Germinal center (tissue), 1 donor: Measurements from ENCODE around the gene PPME1.
A peak's percentile ranks its signal among the peaks of the same experiment; 100 is the strongest.

Experiments
- DNase-seq: peaks from one replicate; pipeline ENCODE4 v3.0.0; 2012; ENCODE audit warnings: mixed read lengths, low spot score

The PPME1 gene

DNA sequence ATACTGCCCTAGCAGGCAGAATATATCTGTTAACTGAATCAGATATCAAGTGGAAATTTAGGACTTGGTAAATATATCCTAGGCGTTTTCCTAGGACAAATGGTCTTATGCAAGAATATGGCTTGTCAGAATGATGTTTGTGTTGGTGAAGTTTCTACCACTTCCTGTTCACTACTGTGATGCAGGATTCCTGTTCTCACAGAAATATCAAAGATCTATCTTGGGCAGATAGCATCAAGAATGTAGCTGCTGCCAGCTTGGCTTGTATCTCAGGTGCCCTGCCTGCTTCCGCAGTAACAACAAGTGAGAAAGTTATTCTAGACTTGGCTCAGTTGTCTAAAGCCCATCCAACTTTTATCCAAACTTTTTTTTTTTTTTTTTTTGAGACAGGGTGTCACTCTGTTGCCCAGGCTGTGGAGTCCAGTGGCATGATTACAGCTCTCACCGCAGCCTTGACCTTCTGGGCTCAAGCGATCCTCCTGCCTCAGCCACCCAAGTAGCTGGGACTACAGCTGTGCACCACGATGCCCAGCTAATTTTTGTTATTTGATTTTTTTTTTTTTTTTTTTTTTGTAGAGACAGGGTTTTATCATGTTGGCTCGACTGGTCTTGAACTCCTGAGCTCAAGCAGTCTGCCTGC lies 61.3 kb downstream of the PPME1 start:
- no peak for DNase-seq

DNA sequence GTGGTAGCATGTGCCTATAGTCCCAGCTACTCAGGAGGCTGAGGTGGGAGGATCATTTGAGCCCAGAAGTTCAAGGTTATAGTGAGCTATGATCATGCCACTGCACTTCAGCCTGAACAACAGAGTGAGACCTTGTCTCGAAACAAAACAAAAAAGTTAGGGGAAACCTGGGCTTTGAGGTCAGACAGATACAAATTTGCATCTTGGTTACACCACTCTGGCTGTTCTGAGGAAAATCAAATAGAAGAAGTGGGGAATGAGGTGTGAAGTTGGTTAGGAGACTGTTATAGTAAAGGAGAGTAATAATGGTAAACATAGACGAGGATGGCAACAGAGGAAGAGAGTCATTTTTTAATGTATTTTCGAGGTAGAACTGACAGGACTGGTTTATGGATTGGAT lies 62.6 kb downstream of the PPME1 start:
- no peak for DNase-seq

DNA sequence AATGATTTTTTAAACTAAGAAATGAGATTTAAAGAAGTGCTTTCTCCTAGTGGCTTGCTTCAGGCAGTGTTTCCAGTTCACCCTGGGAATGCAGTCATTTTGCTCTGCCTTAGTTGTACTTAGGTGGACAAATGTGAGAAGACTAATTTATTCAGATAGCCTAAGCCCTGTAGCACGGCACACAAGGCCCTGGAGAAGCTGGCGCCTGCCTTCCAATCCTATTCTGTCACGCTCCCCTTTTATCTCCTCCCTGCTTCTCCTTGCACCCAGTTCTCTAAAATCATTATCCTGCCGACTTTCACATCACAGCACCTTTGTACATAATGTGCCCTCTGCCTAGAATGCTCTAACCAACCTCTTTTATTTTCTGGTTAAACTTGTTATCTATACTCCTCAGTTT lies 64.0 kb downstream of the PPME1 start:
- no peak for DNase-seq

DNA sequence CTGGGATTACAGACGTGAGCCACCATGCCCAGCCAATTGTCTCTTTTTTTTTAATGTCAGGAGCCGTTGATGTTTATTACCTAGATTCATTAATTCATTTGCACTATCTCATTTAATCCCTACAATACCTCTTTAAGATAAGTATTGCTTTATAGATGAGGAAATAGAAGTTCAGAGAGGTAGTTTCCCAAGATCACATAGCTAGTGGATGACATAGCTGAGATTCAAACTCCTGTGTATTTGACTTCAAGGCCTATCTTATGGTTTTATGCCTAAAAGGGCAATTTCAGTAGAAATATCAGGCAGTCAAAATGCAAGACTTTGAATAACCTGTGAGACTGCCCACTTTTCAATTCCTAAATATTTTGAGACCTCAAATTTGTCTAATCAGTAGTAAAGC lies 66.5 kb downstream of the PPME1 start:
- no peak for DNase-seq

DNA sequence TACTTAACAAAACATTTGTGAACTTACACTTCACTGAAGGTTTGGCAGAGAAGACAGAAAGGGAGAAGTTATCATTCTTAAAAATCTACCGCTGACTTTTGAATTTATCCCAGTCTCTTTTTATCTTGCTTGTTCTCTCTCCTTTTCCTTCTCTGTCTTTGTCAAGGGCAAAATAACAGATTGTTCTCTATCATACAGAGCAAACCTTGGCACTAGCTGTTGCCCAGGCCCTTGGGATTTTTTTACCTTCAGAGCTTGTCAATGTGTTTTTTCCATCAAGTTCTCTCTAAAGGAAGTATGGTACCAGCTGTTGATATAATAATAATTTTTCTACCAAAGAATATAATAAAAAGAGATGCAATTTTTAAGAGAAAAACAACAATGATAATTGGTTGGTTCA lies 67.2 kb downstream of the PPME1 start:
- no peak for DNase-seq

DNA sequence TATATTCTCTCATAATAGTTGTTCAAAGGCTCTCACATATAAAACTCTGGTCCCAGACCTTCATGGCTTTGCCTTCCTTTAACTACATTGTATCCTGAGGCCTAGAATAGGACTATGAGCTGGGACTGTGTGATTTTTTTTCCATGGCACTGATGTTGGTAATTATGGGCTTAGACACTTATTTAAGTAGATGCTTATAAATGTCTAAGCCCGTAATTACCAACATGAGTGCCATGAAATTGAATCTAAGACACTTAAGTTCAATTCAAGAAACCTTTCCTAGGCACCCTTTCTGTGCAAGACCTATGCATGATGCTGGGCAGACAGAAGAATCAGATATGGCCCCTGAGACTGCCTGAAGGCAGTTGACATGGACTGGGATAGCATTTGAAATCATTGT lies 77.4 kb downstream of the PPME1 start:
- DNase-seq = no peak

DNA sequence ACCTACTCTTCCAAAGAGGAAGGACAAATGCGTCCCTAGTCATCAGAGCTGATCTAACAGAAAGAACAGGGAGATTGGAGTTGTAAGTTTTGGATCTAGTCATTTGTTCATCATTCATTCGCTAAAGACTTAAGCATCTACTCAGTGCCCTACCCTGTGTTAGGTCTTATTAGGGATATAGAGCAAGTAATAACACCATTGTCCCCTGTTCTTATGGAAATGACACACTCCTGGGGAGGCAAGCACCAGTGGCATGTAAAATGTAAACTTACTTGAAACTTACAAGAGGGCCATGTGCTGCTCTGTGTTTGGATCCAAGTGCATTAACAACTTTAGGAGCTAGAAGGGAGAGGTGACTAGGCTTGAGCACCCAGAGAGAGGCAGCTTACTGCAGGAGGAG lies 78.4 kb downstream of the PPME1 start:
- DNase-seq = no peak

DNA sequence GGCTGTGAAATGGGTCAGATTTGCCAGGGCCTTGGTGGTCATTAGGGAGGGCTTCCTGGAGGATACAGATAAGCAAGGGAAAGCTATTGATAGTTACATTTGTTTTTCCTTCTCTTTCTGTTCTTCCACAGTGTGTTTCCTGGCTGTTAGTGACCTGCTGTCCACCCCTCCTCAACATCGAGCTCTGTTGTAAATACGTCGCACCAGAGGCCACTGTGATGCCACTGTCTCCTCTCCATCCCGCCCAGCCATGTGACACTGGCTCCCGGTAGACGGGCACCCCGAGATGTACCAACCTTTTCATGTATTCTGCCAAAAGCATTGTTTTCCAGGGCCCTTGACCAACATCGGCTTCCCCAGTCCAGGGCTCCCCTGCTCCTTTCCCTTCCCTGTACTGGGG lies 82.3 kb downstream of the PPME1 start:
- DNase-seq = no peak

DNA sequence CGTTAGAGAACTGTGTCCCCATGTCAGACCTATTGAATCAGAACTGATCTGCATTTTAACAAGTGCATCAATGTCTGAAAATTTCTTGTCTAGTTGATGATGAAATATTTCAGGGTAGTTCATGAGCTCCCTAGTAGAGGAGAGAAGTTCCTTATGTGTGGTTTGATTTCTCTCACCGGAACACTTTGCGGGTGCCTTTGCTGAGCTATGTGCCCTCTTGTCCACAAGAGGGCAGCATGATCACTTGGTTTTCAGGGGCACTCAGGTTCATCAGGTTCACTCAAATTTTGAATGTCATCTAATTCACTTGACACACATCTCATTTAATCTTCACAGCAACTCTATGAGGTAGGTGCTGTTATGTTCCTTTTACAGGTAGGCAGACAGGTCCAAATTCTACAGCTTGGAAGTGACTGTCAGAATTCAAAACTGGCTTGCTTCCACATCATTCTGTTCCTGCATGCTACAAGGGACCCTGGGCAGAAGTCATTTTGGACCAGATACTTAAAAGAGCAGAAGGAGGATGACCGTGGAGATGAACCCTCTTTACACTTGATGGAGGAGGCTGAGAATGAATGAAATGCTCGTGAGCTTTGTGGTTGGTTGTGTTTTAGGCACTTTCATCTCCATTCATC lies 84.8 kb downstream of the PPME1 start:
- DNase-seq = peak; percentile 80

DNA sequence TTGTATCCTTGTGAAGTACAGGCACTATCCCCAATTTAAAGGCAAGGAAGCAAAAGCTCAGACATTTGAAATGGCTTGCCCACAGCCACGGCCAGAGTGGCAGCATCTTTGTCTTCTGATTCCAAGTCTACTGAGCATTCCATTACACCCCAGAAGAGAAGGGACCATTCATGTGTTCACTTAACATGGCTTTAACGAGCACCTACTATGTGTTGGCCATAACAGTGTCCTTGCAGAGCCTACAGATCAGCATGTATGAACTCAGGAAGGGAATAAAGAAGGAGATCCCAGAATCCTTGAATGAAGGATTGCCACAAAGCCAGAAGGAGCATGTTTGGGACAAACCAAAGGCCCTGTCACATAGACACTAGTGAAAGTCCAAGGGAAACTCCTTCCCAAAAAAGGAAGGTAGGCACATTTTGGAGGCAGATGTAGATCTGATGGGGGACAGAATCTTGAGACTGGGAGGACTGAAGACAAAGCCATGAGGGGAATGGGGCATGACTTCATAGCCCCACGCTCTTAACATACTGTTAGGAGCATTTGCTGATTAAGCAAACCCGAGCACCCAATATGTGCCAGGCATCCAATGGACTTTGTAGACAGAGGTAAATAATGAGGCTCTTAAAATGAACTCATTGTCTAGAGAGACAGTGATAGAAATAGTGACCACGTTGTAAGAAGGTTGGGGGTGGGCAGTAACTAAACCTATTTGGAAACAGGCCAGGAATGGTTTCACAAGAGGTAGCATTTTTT lies 85.5 kb downstream of the PPME1 start:
- no peak for DNase-seq

DNA sequence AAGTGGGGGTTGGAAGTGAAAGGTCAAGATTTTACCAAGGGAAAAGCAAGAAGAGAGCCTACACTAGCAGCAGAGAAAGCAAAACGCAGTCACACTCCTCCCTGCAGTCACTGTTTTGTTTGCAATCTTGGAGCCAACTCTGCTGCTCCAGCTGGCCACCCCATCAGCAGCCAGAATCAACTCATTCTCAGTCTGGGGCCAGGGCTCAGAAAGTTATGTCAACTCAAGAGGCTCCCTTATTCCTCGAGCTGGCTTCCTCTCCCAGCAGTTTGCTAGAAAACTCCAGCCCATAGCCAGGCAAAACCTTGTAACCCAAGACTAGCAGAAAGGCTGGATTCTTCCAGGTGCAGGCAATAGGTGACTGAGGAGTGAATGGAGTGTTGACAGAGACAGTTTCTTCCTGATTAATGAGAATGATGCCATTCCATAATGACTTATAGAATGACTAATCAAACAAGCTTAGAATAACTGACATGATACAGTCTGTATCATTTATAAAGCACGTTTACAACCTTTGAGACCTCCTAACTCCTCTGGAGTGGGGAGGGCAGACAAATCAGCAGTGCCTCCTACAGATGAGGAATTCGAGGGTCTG lies 87.0 kb downstream of the PPME1 start:
- DNase-seq = no peak

DNA sequence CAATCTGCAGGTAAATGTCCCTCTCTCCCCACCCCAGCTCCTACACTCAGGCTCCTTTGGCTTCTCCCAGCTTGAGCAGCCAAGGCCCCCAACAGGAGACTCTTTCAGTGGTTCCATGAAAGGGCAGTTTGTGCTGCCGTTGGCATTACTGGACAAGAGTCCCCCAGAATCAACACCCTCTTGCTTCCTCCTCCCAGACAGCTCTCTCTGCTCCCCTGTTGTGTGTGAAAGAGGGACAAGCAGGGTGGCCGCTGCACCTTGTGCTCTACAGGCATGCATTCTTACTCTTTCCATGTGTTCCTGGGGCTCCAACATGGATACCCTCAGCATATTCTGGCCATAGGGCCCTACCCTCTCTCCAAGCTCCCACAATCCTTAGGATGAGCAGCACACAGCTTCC lies 91.6 kb downstream of the PPME1 start:
- DNase-seq = no peak

DNA sequence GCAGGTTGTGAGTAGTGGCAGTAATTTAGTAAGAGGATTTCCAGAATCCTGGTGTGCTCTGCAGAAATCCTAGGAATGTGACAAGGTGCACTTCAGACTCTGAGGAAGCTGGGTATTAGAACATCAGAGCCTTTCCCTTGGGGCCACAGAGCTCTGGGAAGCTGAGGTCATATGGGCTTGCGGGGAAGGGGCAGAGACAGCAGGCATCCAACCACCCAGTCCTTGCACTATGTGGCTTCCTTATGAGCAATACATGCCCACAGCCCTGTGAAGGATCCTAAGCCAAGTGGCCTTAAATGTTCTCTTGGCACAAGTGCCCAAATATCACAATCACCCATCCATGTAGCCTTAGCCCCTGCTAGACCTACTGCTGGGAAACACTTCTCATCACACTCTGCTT lies 94.2 kb downstream of the PPME1 start:
- no peak for DNase-seq

DNA sequence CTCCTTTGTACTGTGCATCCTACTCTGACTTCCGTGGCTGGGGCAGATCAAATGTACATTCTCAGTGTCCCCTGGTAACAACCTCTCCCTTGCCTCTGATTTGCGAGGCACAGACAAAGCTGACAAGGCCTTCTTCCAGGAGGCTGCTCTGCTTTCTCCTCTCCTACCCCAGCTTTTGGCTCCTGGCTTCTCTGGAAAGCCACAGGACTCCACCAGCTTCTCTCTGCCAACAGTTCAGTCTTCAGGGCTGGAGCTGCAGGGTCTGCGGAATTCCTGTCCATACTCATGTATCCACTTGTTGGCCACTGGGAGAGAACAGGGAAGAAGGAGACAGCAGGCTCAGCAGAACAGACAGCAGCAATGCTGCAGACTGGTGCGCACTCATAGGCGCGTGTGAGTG lies 95.9 kb downstream of the PPME1 start:
- DNase-seq = no peak

DNA sequence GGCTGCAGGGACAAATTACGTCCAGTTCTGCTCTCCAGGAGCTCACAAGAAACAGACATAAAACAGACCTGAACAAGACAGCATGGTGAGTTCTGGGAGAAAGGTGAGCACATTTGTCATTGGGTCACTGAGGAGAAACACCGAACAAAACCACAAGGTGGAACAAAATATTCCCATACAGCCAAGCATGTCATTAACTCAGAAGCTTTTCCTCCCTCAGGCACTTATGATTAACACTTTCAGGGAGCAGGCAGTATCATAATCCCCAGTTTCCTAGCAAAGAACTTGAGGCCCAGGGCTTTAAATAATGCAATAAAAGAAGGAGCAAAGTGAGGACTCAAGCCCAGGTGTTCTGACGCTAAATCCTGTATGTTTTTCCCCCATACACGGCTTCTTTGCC lies 97.4 kb downstream of the PPME1 start:
- DNase-seq = no peak

DNA sequence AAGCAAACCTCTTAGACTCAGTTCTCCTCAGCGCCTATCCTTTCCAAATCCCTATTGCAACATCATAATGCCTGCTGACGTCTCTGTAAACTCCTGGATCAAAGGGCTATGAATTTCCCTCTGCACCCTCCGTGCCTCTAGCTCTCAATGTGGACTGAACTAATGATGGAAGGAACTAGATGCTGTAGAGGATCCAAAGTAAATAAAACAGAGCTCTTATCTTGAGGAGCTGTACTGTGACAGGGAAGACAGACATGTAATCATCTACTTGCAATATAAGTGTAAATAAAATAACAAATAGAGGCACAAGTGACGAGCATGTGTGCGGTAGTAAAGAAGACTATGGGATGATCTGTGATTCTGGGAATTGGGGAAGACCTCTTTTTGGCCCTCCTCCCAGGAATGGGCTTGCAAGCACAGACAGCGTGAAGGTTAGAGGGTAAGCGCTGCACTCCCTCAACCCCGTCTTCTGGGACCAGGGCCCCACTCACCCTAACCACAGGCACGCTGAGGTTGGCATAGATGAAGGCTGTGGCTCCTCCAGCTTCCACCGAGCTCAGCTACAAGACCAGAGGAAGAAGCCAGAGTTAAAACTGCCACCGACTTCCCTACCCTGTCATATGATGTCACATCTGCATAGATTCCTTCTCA lies 98.2 kb downstream of the PPME1 start:
- no peak for DNase-seq

DNA sequence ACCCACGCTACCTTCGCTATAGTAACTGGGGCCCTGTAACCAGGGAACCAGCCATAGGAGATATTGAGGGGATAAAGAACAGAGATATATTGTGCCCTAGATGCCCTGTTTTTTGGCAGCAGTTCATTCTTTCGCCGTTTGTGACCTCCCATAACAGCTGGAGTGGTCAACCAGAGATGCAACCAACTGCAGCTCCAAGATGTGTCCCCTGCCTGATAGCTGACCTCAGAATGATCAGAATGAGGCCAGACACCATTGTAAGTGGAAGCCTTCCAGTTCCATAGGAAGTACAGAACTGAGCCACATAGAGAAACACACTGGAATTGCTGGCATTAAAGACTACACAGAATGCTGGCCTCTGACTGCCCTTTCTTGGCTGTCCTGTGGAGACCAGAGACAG lies 101.2 kb downstream of the PPME1 start:
- no peak for DNase-seq

DNA sequence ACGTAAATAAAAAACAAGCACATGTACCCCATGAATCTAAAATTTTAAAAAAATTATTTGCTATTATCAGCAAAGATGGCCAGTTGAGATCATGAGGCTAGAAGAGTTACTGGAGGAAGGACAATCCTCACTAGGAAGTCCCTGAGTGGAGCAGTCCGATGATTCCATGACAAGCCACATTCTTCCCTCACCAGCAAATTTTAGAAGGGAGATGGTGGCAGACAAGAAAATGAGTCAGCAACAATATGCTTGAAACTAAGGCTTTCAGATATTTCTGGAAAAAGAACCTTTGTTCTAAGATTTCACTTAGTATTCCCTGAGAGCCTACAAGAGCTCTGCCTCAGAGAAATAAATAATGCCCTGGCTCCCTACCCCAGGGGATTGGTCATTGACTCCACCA lies 105.5 kb downstream of the PPME1 start:
- DNase-seq = no peak

DNA sequence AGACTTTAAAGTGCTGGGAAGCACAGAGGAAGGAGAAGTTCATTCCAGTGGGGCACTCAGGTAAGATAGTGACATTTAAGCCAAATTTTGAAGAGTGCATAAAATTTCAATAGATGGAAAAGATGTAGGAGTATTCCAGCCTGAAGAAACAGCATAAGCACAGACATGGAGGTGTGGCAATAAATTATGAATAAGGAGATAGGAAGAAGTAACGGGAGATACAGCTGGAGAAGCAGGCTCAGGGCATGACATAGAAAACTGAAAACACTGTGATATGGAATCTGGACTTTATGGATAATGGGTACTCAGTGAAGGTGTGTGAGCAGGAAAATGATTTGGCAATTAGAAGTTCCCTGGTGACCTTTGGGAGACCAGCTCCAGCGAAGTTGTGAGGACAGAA lies 107.0 kb downstream of the PPME1 start:
- no peak for DNase-seq

DNA sequence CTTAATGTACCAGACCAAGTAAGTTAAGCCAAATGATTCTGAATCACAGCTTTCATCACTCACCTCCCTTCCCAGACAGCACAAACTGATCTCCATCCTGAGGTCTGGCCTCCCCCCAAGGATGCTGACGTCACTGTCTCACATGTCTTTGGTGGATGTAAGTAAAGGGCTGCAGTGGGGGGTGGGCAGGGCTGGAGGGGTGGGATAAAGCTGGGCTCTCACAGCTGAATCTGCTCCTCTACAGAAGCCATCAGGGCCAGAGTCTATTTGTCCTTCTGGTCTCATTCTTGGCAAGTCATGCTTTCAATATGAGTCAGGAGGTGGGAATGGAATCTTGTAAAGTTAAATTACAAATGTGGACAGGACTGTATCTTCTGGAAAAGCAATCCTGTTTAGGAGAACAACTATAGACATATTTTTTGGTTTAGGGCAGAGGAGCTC lies 107.7 kb downstream of the PPME1 start:
- no peak for DNase-seq

DNA sequence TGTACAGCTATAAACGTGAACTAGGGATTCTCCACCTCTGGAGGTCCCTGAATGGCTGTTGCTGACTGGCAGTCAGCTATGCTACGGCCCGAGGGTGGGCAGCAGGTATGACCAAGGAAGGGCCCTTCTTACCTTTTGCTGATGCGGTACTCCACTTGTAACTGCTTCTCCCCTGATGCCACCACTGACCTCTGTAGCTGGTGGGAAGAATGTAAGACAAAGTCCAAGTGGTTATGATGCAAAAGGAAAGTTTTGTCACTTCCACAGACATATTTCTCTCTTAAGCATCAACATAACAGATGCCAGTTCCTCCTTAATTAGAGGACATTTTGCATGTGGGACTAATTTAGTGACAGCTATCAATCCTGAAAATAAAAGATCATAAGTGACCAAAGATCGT lies 108.2 kb downstream of the PPME1 start:
- DNase-seq = no peak

DNA sequence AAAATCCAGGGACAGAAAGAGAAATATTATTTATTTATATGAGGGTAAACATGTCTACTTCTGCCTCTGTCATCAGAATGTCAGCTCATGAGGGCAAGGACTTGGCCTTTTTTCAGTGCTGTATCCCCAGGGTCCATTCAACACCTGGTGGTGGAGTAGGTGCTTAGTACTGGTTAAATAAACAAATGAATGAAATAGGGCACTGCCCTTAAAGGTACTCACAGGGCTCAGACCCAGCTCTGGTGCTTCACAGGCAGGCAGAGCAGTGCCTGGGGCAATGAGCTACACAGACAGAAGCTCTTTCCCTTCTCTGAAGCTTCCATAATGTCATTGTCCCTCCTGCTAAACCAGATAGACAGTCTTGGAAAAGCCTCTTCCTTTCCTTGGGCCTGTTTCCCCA lies 109.4 kb downstream of the PPME1 start:
- no peak for DNase-seq

DNA sequence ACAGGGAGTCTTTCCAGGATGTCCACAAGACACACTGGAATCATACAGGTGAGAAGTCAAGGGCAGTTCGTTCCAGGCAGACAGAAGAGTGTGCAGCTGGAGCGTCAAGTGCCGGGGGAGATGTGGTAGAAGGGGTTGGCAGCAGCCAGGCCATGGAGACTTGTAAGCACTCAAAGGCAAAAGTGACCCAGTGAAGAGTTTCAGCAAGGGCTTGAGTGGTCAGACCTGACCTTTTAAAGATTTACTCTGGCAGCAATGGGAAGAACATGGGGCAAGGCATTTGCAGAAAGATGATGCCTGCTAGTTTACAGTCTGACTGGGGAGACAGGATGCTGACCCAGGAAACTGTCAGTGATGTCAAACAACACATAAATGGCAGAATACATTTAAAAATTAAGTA lies 111.3 kb downstream of the PPME1 start:
- DNase-seq = no peak
